Stimulated activated CD4-positive, alpha-beta T cell treated with anti-CD3 and anti-CD28 coated beads, Interleukin-1b, Interleukin-23, amount 100 ng/mL, for 4 hours (primary cell): ENCODE data around the gene DNMT3L.
"Not testable (repeated sequence)": the region's sequence is repeated elsewhere in the genome, so short reads cannot be mapped to it uniquely, and the experiment has no call there.

ENCODE experiments used
- DNase-seq, 2 donors: peaks; one replicate each; pipeline ENCODE4 v3.0.0-alpha.2; 2020; ENCODE audit warnings: low read depth in 2 of 2

Gene DNMT3L

DNA sequence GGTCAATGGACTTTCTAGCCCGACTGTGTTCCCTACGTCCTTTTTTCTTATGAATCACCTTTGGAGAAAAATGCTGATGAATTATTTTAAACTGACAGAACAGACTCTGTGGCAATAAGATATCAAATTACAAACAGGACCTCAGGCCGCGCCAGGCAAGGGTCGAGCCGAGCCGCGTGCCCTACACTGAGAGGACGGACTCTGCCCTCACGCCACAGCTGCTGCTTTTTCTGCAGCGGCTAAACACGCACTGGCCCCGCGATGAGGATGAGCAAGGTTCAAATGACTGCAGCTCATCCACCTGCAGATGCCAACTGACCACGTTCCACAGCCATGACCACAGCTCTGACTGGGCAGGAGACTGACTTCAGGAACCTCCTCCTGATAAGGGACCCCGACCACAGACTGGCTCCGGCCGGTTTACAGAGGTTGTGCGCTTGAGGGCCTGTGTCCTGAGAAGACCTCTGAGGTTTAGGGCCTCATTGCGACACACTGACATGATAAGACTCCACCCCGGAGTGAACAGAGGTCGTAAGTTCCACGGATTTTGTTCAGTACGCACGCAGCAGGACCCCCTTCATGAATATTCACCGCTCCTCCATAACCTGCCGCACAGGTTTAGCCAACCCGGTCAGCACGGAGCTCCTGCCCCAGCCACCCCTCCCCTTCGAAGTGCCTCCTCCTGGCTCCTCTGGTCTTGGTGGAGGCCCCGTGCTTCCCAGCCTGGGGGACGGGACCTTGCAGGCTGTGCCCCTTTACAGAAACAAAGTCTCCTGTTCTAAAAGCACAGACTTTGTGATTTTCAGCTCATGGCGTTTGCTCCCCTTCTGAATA lies 12.3 kb downstream of the DNMT3L start:
- DNase-seq: not testable (repeated sequence)

DNA sequence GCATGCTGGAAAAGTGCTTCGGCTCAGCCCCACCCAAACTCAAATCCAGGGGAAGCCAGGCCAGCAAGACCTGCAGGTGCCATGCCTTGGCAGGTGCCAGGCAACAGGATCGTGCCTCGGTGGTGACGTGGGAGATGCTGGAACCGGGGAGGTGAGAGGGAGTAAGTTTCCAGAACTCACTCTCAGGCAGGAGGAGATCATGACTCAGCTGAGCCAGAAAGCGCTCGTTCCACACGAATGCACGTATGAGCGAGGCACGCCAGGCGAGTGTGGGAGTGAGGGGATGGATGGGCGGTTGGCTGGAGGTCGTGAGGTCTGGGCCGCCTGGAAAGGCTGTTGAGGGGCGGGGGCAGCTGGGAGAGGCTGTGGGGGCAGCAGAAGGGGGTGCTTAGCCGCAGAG lies 13.8 kb downstream of the DNMT3L start:
- DNase-seq: not testable (repeated sequence)

DNA sequence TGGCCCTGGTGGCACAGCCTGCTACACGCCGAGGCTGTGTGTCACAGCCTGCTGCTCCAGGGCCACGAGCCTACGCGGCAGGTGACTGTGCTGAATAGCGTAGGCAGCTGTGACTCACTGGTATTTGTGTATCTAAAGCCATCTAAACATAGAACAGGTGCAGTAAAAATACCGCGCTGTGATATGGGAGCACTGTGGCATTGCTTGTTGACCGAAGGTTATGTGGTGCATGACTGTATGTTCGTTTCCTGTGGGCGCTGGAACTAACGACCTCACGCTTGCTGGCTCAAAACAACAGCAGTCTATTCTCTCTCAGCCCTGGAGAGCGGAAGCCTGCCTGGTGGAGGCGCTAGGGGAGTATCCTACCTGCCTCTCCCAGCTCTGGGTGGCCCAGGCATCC lies 17.7 kb downstream of the DNMT3L start:
- not testable (repeated sequence) for DNase-seq

DNA sequence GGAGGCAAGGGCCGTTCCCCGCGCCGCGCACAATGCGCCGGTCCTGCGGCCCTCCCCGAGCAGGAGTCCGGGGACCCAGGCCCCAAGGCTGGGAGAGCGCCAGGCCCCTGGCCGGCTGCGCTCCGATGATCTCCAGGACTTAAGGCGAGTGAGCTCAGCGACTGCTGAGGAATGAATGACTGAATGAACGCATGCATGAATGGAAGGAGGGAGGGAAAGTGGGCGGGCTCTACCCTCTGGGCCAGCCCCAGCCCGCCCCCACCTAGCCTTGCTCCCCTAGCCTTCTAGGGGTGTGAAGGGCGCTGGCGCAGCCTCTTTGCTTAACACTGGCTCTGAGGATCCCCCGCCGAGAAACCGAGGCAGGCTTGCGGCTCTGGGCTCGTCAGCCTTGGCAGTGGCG lies 20.4 kb downstream of the DNMT3L start:
- DNase-seq: not testable (repeated sequence)

DNA sequence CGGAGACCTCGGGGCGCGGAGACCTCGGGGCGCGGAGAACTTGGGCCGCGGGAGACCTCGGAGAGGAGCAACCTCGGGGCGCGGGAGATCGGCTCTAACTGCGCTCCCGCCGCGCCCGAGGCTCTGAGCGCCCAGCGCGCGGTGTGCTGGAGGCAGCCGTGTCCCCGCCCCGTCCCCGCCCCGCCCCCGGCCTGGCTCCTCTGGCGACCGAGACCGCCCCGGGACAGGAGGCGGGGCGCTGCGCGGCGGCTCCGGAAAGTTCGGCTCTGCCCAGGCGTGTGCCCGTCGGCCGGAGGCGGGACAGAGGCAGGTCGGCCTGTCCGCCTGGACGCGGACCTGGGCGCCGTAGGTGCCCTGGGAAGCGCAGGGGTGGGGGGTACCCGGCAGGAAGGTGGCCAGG lies 20.9 kb downstream of the DNMT3L start, which contains the start of gene ICOSLG:
ICOSLG (minus strand) TSS at position 102 of the 400 bp plus-strand sequence. CDS start 126 bp downstream, outside the sequence.
- not testable (repeated sequence) for DNase-seq

DNA sequence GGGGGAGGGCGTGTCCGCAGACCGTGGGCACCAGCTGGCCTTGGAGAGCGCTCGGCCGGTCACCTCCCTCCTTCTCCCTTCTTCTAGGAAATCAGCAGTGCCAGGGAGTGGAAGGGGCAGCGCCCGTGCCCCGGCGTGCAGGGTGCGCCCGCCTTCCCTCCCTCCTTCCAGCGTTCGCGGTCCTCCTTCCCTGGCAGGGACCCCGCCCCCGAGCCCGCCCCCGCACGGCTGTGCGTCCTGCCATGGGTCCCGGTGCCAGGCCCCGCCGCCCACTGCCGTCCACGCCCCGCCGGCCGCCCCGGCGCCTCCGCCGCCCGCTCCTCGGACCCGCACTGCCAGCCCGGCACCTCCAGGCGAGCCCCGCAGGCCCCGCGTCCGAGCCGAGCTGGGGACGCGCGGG lies 21.3 kb downstream of the DNMT3L start:
- DNase-seq: not testable (repeated sequence)

DNA sequence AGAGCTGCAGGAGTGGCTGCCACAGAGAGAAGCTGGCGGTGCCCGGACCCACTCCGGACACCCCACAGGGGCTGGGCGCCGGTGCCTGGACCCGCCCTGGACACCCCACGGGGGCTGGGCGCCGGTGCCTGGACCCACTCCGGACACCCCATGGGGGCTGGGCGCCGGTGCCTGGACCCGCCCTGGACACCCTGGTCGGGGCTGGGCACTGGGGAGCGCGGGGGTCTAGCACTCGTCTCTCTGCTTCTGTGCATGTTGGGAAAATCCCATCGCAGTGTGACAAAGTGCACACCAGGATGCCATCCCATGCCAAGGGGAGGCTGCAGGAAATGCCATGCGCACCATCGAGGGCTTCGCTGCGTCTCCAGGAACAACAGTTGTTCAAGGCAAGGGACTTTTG lies 32.1 kb downstream of the DNMT3L start:
- DNase-seq: not testable (repeated sequence)

DNA sequence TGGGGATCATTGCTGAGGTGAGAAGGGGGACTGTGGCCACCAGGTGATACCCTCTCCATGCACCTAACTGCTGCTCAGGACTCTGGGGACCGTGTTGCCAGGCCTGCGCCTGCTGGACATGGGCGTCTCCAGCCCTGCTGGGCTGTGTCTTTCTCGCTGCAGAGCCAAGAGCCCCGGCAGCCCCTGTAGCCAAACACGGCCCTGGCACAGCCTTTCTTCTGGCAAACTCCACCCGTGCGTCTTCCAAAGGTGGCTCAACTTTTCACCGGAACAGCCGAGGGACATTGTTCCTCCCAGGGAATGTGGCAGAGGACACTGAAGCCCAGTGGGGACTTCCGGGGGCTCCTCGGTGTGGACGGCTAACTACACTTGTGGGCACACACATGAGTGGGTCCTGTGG lies 33.6 kb downstream of the DNMT3L start:
- DNase-seq: not testable (repeated sequence)

DNA sequence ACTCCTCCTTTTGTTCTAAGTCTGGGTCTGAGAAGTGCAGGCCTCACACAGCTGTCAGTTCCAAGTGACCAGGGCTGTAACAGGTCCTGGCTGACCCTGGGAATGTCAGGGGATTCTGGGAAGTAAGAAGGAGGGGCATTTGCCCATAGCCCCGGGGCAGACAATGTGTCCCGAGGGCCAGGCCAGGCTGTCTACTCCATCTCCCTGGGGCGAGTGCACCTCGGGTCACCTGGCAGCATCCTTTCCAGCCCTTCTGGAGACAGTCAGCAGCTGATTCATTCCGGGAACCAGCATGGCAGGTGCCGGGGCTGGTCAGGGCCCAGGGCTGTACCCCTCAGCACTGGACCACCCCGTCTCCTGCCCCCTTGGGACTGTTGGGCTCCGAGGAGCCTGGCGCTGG lies 34.1 kb downstream of the DNMT3L start:
- not testable (repeated sequence) for DNase-seq

DNA sequence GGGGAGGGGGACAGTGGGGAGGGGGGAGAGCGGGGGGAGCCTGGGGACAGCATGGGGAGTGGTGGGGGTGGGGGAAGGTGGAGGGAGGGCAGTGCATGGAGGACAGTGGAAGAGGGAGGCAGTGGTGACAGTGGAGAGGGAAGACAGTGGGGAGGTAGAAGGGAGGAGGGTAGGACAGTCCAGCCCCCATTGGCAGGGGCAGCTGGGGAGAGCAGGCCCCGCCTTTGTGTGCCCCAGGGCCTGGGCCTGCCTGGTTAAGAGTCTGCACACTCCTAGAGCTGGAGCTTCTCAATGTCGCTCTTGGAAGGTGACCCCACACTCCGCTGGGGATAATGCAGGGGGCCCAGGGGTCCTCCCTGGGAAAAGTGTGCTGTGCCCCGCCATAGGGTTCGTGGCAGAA lies 36.1 kb downstream of the DNMT3L start:
- not testable (repeated sequence) for DNase-seq

DNA sequence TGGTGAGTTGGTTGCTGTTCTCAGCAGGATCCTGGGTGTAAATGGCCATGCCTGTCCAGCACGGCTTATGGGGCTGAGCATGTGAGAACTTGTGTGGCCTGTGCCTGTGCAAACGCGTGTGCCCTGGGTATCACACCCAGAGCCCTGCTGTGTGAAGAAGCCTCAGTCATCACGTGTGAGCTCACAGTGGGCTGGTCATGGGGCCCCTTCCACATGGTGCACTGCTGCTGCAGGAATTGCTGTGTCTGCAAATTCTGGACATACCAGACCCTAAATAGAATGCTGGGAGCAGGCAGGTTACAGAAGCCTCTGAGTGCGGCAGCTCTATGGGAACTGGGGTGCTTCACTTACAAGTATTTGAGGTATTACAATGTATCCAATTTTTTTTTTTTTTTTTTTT lies 38.4 kb downstream of the DNMT3L start:
- DNase-seq: not testable (repeated sequence)

DNA sequence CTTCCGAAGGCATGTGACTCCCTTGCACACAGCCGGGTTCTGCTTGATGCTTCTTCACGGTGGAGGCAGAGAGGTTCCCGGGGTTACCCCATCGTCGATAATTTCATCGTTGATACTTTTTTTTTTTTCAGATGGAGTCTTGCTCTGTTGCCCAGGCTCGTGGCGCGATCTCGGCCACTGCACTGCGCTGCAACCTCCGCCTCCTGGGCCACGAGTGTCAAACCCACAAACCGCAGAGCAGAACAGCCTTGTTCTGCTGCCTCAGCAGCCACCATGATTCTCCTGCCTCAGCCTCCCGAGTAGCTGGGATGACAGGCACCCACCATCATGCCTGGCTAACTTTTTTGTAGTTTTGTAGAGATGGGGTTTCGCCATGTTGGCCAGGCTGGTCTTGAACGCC lies 41.0 kb downstream of the DNMT3L start:
- not testable (repeated sequence) for DNase-seq

DNA sequence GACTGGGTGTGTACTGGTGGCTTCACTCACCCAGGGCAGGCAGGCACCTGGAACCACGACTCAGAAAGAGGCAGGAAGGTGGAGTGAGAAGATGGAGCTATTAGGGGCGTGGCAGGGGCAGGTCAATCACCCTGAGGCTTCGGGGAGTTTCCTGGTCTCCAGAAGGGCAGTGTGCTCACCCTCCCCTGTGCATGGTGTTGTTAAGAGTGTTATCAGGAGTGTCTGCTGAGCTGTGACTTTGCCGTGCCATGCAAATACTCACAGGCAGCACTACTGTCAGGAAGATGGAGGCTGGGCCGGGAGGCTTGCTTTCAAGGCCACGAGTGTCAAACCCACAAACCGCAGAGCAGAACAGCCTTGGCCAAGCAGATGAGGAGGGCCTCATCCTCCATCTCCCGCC lies 43.2 kb downstream of the DNMT3L start:
- DNase-seq: not testable (repeated sequence)

DNA sequence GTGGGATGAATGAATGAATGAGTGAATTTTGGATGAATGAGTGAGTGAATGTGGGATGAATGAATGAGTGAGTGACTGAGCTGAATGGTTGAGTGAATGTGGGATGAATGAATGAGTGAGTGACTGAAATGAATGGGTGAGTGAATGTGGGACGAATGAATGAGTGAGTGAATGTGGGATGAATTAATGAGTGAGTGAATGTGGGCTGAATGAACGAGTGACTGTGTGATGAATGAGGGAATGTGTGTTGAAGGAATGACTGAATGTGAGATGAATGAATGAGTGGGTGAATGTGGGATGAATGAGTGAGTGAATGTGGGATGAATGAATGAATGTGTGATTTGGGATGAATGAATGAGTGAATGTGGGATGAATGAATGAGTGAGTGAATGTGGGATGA lies 49.7 kb downstream of the DNMT3L start:
- not testable (repeated sequence) for DNase-seq

DNA sequence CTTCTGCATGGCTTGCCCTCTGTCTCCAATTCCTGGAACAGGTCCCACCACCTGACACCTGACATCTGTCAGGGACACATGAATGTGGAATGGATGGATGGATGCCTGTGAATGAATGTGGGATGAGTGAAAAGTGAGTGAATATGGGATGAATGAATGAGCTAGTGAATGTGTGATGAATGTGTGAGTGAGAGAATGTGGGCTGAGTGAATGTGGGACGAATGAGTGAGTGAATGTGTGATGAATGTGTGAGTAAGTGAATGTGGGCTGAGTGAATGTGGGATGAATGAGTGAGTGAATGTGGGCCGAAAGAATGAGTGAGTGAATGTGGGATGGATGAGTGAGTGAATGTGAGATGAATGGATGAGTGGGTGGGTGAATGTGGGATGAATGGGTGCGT lies 50.1 kb downstream of the DNMT3L start:
- not testable (repeated sequence) for DNase-seq

DNA sequence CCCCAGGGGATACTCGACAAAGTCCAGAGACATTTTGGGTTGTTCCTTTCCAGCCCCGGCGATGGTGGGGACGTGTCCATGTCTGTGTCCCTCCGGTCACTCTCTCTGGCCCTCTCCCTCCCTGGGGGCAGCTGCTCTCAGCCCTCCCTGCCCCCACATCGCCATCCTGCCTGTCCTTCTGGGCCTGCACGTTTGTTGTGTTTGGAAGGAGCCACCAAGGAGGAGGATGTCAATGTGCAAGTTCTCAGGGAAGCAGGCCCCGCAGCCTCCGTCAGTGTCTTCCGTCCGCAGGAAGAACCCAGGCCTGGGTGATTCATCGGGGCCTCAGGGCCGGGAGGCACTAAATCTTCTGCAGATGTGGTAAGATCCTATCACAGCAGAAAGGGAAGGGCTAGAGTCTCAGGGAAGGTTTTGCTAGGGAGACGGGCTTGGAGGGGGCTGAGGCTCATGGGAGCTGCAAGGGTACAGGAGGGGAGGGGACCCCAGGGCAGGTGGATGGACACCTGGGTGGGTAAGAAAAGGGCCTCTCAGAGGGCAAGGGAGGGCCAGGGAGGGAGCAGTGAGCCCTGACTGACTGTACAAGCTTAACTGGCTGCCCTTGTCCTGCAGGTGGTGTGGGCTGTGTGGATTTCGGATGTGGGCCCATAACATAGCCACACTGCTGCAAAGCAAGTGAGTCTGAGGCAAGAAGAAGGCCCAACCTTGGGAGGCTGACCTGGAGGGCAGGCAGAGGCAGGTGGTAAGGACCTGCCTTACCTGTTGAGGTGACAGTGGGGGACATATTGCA lies 53.6 kb downstream of the DNMT3L start:
- DNase-seq: not testable (repeated sequence)

DNA sequence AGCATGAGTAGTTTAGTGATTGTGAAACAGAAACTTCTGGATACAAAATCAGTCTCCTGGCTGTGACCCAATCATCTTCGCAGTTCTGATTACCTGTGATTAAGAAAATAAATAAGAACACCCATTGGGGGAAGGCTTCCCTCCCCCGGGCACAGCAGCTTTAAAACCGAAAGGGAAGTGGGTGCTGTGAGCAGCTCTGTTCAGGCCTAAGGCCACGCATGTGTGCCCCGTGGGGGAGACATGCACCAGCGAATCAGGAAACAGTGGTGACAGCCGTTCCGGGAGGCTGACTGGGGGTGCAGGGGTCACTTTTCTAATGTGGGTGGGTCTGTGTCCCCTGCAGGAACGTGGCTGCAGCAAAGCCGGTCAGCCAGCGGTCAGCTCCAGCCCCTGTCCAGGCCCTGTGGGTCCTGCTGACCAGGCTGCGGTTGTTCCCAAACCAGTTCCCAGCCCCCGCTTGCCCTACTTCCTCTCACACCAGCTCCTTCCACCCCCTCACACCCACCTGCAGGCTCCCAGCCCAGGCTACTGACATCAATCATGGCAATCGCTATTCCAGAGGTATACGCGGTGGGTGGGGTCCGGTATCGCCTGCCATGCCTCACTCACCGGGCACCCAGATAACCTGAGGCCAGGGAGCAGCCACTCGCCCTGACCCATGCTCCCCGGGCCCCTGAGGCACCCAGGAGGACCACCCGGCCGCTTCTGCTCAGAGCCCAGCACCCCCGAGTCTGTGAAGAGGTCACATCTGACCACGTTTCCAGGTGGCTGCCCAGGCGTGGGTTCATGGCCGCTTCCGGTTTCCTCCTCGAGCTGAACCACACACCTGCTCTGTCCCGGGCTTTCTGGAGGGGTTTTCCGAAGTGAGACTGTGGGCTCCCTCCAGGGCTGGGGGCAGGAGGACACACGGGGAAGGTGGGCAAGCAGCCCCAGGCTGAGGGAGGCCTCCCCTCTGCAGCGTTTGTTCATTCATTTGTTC lies 54.7 kb downstream of the DNMT3L start:
- not testable (repeated sequence) for DNase-seq

DNA sequence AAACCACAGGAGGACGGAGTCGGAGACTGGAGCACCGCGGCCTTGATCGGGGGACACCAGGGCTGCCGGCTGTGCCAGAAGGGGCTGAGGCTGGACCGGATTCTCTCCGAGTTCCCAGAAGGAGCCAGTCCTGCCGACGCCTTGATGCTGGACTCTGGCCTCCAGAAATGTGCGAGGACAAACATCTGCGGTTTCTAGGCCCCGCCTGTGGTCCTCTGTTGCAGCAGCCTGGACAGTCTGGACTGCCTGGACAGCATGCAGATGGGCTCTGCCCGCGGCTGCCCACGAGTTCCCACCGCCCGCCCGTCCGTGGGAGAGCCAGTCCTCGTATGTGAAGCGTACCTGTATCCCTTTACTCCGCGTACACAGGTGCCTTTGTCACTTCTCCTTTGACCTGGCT lies 55.5 kb downstream of the DNMT3L start:
- not testable (repeated sequence) for DNase-seq

DNA sequence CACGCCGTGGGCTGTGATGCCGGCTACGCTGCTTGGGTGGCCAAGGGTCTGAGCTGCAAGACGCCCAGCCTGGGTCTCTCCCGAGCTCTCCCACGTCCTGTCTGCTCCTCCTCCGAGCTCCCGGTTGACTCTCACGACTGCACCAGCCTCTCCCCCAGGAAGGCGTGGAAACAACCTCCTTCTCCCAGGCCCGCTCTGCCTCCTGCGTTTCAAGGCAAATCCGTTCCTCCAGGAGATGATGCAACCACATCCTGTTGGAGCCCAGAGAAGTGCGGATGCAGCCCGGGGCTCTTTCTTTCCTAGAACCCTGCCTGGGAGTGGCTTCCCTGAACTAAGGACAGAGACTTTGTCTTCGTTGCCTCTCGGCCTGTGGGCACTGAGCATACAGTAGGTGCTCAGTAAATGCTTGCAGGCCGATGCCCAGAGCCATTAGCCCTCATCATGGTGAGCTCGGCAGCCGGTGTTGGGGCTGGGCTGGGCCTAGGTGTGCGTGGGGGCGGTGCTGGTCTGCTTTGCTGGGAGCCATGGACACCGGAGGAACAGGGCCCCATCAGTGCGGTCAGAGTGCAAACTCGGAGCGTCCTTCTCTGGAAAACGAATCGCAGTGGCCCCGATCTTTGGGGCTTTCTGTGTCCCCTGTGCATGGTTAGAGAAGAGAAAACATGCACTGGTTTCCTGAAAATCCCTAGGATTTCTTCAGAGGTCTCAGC lies 59.0 kb downstream of the DNMT3L start:
- not testable (repeated sequence) for DNase-seq

DNA sequence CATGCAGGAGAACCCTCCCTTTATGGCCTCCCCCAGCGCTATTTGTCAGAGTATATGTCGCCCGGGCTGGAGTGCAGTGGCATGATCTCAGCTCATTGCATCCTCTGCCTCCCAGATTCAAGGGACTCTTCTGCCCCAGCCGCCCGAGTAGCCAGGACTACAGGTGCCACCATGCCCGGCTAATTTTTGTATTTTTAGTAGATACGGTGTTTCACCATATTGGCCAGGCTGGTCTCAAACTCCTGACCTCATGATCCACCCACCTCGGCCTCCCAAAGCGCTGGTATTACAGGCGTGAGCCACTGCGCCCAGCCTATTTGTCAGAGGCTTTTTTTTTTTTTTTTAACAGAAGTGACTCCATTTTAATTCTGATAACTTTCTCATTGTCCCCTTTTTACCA lies 61.7 kb downstream of the DNMT3L start:
- DNase-seq: not testable (repeated sequence)

DNA sequence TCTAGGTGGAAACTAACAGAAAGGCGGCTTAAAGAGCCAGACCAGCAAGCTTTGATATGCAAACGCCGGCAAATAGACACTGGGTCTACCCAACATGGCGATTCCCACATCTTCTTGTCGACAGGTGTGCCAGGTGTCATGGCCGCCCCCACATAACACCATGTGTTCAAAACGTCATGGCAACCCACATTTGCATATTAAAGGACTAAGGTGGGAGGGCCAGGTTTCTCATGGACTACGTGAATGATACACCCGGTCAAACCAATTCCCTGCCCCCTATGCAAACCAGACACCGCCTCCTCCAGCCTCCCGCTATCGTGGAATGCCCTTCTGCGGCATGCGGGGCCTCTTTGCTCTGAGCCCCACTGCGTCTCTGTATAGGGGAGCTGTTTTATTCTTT lies 62.2 kb downstream of the DNMT3L start:
- DNase-seq: no peak
